Measurements from ENCODE around the gene BRINP2.

BRINP2 gene

DNA sequence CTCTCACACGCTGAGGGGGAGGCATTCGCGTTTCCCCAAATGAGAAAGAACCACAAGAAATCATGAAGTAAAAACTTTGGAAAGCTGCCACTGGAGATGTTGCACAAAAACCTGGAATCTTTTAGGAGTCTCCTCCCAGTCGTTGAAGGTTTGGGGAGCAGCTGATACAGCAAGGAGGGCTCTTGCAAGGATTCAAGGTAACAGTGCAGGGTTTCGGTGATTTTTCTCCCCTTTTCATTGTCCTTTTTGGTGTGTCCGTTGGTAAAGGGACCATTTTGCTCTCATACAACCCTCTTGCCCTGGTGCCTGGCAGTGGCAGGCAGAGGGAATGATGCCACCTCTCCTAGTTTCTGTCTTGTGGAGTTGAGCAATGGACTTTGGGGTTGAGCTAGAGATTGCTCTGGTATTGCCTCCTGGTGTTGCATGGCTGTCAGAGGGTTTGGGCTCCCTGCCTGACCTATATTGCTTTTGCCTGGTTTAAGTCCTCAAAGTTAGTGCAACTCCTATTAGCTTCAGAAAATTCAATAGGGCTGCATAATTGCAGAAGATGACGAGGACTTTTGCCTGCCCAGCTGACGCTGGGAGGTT lies 872 bp downstream of the BRINP2 start:
- DNase-seq: no peak

DNA sequence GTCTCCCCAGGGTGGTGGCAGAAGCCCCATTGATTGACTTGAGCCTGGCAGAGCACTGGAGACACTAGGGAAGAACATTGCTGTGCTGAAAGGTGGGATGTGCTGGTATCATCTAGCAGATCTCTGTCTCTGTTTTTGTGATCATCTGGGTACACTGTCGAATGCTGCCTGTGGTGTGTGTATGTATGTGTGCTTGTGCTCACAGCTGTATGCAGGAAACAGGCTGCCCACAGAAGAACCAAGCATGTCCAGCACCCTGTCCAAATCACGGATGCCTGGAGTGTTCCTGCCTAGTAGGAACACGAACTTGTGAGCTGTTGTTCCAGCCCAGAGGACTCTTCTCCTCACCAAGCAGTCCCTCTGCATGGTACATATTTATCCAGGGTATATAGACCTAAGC lies 1.5 kb downstream of the BRINP2 start:
- DNase-seq: no peak

- DNase-seq: no peak
Observed at GRCh38 chr1:177172866-177173265, 2.1 kb downstream of the BRINP2 start.

- no peak for DNase-seq
Observed at GRCh38 chr1:177173976-177174375, 3.2 kb downstream of the BRINP2 start.

DNA sequence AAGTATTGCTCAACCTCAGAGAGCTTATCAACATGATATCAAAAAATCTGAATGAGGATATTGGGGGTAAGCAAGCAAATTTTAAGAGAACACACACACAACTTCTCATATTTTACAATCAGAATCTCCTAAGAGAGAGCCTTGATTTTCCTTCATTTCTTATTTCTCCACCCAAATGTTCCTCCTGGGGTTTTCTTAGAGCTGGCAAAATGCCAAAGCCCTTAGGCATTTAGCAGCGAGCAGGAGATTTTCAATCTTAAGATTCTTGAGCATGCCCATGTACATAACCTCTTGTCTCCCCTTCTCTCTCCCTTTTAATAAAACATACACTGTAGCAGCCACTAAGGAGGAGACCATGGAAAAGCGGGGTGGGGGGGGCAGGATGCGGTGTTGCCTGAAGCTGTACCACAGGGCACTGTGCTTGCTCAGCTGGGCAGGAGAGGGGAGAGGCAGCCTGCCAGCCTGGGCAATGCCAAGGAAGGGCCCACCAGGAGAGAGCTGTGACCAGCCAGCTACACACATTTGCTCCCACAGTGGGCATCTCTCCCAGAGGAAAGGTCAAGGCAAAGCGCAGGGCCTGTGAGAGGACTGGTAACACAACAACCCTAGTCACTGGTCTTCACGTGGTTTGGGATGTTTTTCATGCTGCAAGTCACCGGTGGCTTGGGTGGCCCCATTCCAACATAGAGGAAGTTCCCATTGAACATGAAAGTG lies 4.3 kb downstream of the BRINP2 start:
- no peak for DNase-seq

GRCh38 chr1:177181280-177181630 lies 10.5 kb downstream of the BRINP2 start:
- DNase-seq: no peak

GRCh38 chr1:177181631-177182291 lies 11.0 kb downstream of the BRINP2 start:
- DNase-seq: peak; percentile 22

- DNase-seq: no peak
Observed at GRCh38 chr1:177183836-177184235, 13.1 kb downstream of the BRINP2 start.

GRCh38 chr1:177185209-177185608 lies 14.5 kb downstream of the BRINP2 start:
- no peak for DNase-seq

DNA sequence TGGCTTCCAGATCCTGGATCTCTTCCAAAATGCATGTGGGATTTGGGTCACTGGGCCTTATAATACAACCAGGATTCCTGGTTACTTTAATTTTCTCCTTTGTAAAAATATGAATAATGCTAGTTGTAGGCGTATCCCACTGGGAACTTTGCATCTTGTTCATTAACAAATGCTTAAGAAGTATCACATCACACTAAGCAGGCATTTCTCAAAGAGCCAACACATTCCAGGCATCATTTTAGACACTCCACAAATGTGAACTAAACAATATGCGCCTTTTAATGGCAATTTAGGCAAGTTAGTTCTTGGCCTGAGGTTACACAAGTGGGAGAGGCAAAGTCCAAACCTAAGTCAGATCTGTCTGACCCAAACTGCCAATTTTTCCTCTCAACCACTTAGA lies 15.9 kb downstream of the BRINP2 start:
- DNase-seq: no peak

DNA sequence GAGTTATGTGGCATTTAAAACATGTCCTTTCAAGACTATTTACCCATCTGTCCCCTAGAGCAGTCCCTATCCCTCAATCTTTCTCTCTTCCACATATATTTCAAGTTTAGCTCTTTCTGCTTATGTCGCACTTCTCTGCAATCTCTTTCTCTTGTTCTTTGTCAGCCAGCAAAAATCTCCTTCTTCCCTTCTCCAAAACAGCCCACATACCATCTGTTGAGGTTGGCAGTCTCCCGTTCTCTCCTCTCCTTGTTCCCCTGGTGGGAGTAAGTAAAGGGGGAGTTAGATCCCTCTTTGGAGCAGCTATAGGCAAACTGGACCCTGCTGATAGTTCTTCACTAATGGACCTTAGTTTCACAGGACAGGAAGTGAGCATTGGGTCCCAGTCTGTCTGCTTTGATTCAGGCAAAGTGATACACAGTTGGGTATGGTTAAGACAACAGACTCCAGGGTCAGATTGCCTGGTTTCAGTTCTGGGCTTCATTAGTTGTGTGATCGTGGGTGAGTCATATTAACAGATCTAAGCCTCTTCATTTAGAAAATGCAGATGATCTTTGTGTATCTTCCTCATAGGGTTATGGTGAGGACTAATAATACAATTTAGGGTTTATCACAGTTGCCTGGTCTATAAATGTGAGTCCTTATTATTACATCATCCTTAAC lies 19.7 kb downstream of the BRINP2 start:
- no peak for DNase-seq

DNA sequence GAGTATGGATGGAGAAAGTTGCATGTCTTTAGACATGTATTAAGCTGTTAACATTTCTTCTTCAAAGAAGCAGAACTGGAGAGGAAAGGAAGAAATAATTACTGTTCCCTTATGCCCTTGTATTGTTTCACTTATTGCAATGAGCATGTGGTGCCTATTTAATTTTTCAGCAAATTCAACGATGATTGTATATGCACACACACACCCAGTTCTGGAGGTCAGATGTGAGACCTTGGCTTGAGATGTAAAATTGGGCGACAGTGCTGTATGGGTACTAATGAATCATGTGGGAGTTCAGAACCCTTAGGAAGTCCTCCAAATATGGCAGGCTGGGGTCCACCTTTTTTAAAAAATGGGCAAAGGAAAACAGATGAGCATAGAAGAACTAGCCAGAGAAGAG lies 27.5 kb downstream of the BRINP2 start:
- no peak for DNase-seq

- no peak for DNase-seq
Observed at GRCh38 chr1:177200290-177200689, 29.5 kb downstream of the BRINP2 start.

DNA sequence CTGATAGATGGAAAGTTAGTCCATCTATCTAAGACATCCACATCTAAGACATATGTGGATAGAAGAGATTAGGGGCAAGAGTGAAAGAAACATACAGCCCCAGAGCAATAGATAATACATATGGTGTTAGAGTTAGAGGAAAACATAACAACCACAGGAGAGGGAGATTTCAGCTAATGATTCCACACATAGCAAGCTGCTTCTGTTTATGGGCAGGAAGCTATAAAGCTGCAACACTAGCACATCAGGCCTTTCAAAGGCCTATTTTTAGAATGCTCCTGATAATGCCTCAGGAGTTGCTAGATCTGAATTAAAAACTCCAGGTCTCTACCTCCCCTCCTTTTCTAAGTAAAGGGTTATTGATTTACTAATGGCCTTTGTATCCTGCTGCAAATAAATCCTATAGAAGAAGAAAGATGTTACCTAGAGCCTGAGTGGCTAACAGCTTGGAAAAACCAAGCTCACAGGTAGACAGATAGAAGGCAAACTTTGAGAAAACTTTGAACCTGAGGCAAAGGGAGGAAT lies 36.1 kb downstream of the BRINP2 start:
- DNase-seq: no peak

DNA sequence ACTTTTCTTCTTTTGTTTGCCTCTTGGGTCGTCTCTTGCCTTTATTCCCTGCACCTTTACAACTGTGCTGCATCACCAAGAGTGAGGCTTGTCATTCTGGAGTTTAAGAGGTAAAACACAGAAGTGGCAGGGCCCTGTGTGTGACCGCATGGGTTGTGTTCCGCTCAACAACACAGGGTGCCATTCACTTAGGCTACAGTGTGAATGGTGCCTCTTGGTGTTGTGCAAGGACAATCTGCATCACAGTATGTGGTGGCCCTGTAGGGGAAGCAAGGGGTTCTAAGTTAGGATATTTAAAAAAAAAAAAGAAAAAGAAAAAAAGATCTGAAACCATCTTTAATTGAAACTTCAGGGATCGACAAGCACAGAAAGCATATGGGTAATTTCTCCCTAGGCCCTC lies 38.2 kb downstream of the BRINP2 start:
- DNase-seq: no peak

DNA sequence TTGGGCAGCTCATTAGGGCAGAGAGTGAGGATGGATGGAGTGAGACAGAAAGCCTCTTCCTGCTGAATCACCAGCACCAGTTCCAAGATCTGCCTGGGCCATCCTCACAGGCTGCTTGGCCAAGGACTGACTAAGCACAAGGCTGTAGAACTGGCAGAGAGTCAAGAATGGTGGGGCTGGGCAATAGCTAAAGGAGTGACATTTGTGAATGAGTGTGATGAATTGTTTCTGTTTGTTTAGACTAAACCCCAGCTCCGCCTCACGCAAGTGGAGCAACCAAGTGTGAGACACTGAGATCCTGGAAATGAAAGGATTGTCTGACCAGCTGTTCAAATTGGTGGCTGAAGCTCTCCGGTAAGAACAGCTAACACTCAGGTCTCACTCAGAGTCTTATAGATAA lies 38.6 kb downstream of the BRINP2 start:
- no peak for DNase-seq

- DNase-seq: no peak
Observed at GRCh38 chr1:177210071-177210470, 39.3 kb downstream of the BRINP2 start.

GRCh38 chr1:177211231-177211630 lies 40.5 kb downstream of the BRINP2 start:
- DNase-seq: no peak

DNA sequence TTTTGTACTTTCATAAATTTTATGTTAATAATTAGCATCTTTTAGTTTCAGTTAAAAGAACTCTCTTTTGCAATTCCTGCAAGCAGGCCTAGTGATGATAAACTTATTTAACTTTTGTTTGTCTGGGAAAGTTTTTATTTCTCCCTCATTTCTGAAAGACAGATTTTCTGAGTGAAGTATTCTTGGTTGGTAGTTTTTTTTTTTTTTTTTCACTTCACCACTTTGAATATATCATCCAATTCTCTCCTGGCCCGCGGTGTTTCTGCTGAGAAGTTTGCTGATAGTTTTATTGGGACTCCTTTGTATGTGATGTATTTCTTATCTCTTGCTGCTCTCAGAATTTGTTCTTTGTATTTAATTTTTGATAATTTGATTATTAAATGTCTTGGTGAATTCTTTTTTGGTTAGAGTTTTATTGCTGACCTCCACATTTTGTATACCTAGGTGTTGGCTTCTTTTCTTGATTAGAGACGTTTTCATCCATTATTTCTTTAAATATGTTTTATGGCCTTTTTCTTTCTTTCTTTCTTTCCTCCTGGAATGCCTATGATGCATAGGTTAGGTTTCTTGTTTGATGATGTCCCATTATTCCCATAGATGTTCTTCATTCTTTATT lies 45.9 kb downstream of the BRINP2 start:
- no peak for DNase-seq

GRCh38 chr1:177219554-177220458 lies 49.0 kb downstream of the BRINP2 start:
- no peak for DNase-seq

GRCh38 chr1:177223359-177223758 lies 52.6 kb downstream of the BRINP2 start:
- DNase-seq: no peak

All from stimulated activated CD4-positive, alpha-beta T cell treated with anti-CD3 and anti-CD28 coated beads, Interleukin-4, amount 100 ng/mL, for 1 hour (primary cell).